SK-N-SH treated with all-trans-retinoic acid at 6 μM for 48 hours (cell line): ENCODE results near the gene B3GLCT.
"Not testable (repeated sequence)": the region's sequence is repeated elsewhere in the genome, so short reads cannot be mapped to it uniquely, and the experiment has no call there.

Source experiments
- ATAC-seq: fragments of 200-7000 bp; cut with Tn5 transposase; 3 replicates; pipeline ENCODE4 v1.9.1; 2020; ENCODE audit warnings: mild to moderate bottlenecking, moderate library complexity
- ARNTL ChIP-seq: fragments of 450-650 bp; formaldehyde crosslinking; IDR thresholded peaks from 2 replicates; pipeline ENCODE4 v1.5.0; 2020; ENCODE audit warnings: low read depth, mild to moderate bottlenecking, moderate library complexity, borderline replicate concordance
- BACH2 ChIP-seq: fragments of 250-450 bp; sonication (Bioruptor Pico); IDR thresholded peaks from 2 replicates; pipeline ENCODE4 v1.9.0; 2021; ENCODE audit warnings: mild to moderate bottlenecking, borderline replicate concordance
- CREB5 ChIP-seq: fragments of 250-450 bp; sonication (Bioruptor Pico); IDR thresholded peaks from 2 replicates; pipeline ENCODE4 v1.5.1; 2020; ENCODE audit warnings: low read depth, mild to moderate bottlenecking, moderate library complexity
- CSDC2 ChIP-seq: fragments of 250-450 bp; sonication (Bioruptor Pico); IDR thresholded peaks from 2 replicates; pipeline ENCODE4 v1.5.0; 2020; ENCODE audit warnings: mild to moderate bottlenecking, moderate library complexity
- CSRNP3 ChIP-seq: fragments of 250-450 bp; sonication (Bioruptor Pico); IDR thresholded peaks from 2 replicates; pipeline ENCODE4 v1.5.1; 2021; ENCODE audit warnings: mild to moderate bottlenecking, moderate library complexity
- ESRRG ChIP-seq: fragments of 250-450 bp; sonication (Bioruptor Pico); IDR thresholded peaks from 2 replicates; pipeline ENCODE4 v1.6.1; 2021; ENCODE audit warnings: mild to moderate bottlenecking
- ISL1 ChIP-seq: fragments of 250-450 bp; sonication (Bioruptor Pico); IDR thresholded peaks from 2 replicates; pipeline ENCODE4 v2.1.2; 2022; ENCODE audit warnings: mild to moderate bottlenecking, moderate library complexity
- OSR1 ChIP-seq: fragments of 250-450 bp; sonication (Bioruptor Pico); IDR thresholded peaks from 2 replicates; pipeline ENCODE4 v1.8.0; 2022; ENCODE audit warnings: moderate library complexity, mild to moderate bottlenecking, inconsistent platforms
- PATZ1 ChIP-seq: fragments of 250-450 bp; sonication (Bioruptor Pico); IDR thresholded peaks from 2 replicates; pipeline ENCODE4 v1.8.0; 2020; ENCODE audit warnings: mild to moderate bottlenecking, moderate library complexity, borderline replicate concordance
- POU6F1 ChIP-seq: fragments of 250-450 bp; sonication (Bioruptor Pico); IDR thresholded peaks from 2 replicates; pipeline ENCODE4 v1.8.0; 2021; ENCODE audit warnings: low read depth, mild to moderate bottlenecking, moderate library complexity, borderline replicate concordance
- PPARA ChIP-seq: fragments of 250-450 bp; sonication (Bioruptor Pico); IDR thresholded peaks from 2 replicates; pipeline ENCODE4 v1.5.0; 2020; ENCODE audit warnings: mild to moderate bottlenecking, borderline replicate concordance
- RARB ChIP-seq: fragments of 250-450 bp; sonication (Bioruptor Pico); IDR thresholded peaks from 2 replicates; pipeline ENCODE4 v1.8.0; 2021; ENCODE audit warnings: mild to moderate bottlenecking, moderate library complexity
- SNAI2 ChIP-seq: fragments of 250-450 bp; sonication (Bioruptor Pico); IDR thresholded peaks from 2 replicates; pipeline ENCODE4 v1.5.0; 2020; ENCODE audit warnings: mild to moderate bottlenecking, moderate library complexity
- TOX ChIP-seq: fragments of 250-450 bp; sonication (Bioruptor Pico); IDR thresholded peaks from 2 replicates; pipeline ENCODE4 v1.8.0; 2021; ENCODE audit warnings: mild to moderate bottlenecking, moderate library complexity, borderline replicate concordance
- TSHZ2 ChIP-seq: fragments of 250-450 bp; sonication (Bioruptor Pico); IDR thresholded peaks from 2 replicates; pipeline ENCODE4 v1.5.0; 2020; ENCODE audit warnings: mild to moderate bottlenecking, moderate library complexity
- ZC3H10 ChIP-seq: fragments of 250-450 bp; sonication (Bioruptor Pico); IDR thresholded peaks from 2 replicates; pipeline ENCODE4 v1.5.1; 2021; ENCODE audit warnings: mild to moderate bottlenecking, moderate library complexity
- ZFP3 ChIP-seq: fragments of 250-450 bp; sonication (Bioruptor Pico); IDR thresholded peaks from 2 replicates; pipeline ENCODE4 v1.5.0; 2020; ENCODE audit warnings: mild to moderate bottlenecking, moderate library complexity
- ZFP30 ChIP-seq: fragments of 450-650 bp; formaldehyde crosslinking; IDR thresholded peaks from 2 replicates; pipeline ENCODE4 v1.5.0; 2022; ENCODE audit warnings: mild to moderate bottlenecking, moderate library complexity
- ZNF565 ChIP-seq: fragments of 450-650 bp; formaldehyde crosslinking; conservative IDR thresholded peaks from 2 replicates; pipeline ENCODE4 v1.5.0; 2020; ENCODE audit warnings: low read depth, mild to moderate bottlenecking, moderate library complexity
- ZNF8 ChIP-seq: fragments of 450-650 bp; formaldehyde crosslinking; IDR thresholded peaks from 2 replicates; pipeline ENCODE4 v1.5.0; 2020; ENCODE audit warnings: mild to moderate bottlenecking, moderate library complexity

The B3GLCT gene

GRCh38 chr13:31334547-31334946, 134.8 kb downstream of the B3GLCT start (continued):
- TF ChIP-seq RARB (CRISPR knock-in tag) (no peak), ESRRG (CRISPR knock-in tag) (no peak)

GRCh38 chr13:31334994-31335557, 135.3 kb downstream of the B3GLCT start:
- no peak for ATAC-seq
- TF ChIP-seq ARNTL (CRISPR knock-in tag) (no peak), RARB (CRISPR knock-in tag) (no peak), TSHZ2 (CRISPR knock-in tag) (no peak), SNAI2 (CRISPR knock-in tag) (no peak), ZNF565 (CRISPR knock-in tag) (no peak), ZC3H10 (CRISPR knock-in tag) (no peak), TOX (CRISPR knock-in tag) (no peak), ESRRG (CRISPR knock-in tag) (no peak), ZNF8 (no peak), CSRNP3 (CRISPR knock-in tag) (no peak), CREB5 (no peak), PPARA (CRISPR knock-in tag) (no peak), ISL1 (CRISPR knock-in tag) (no peak), OSR1 (CRISPR knock-in tag) (no peak)

GRCh38 chr13:31339616-31340015, 139.8 kb downstream of the B3GLCT start:
- not testable (repeated sequence) for ATAC-seq

GRCh38 chr13:31340848-31341247, 141.1 kb downstream of the B3GLCT start:
- not testable (repeated sequence) for ATAC-seq

- no peak for ATAC-seq
- TF ChIP-seq PPARA (CRISPR knock-in tag), result no peak
- TF ChIP-seq BACH2 (CRISPR knock-in tag), result no peak
- TF ChIP-seq CSRNP3 (CRISPR knock-in tag), result no peak
- no peak for TF ChIP-seq ZNF565 (CRISPR knock-in tag)
- TF ChIP-seq POU6F1, result no peak
- no peak for TF ChIP-seq ZFP3 (CRISPR knock-in tag)
- no peak for TF ChIP-seq ZFP30 (CRISPR knock-in tag)
- no peak for TF ChIP-seq OSR1 (CRISPR knock-in tag)
- no peak for TF ChIP-seq TOX (CRISPR knock-in tag)
- TF ChIP-seq CSDC2 (CRISPR knock-in tag), result no peak
- TF ChIP-seq PATZ1 (CRISPR knock-in tag), result no peak
These were observed 147.1 kb downstream of the B3GLCT start for GRCh38 chr13:31346891-31347290.
